ENCODE measurements around the gene PRKG1. TPM values are rescaled to one million over a fixed set of nuclear protein-coding genes. Genes with fewer than 3 reads are reported as not detected.

The PRKG1 gene
- total RNA-seq, 4 donors from 2014 or later = 0.63 to 4.3 (median 2.1) TPM

- intact Hi-C loops (cut with DNase I; ENCODE audit: low total_unique reads) = no loop called here
- no peak for DNase-seq (ENCODE audit: low spot score in 2 of 2)
- no peak overlapping the region for H3K4me3 ChIP-seq (ENCODE audit: low read depth, poor library complexity, severe bottlenecking)
- WGBS, 2 donors = 66 to 71% methylated on average over 2 of the region's 2 CpGs
- no peak for TF ChIP-seq POLR2A (IDR thresholded peaks at IDR 0.05)
- no peak for TF ChIP-seq CTCF (IDR thresholded peaks at IDR 0.05)
These were observed 244.3 kb downstream of the PRKG1 start for GRCh38 chr10:51318399-51319172.

GRCh38 chr10:51319173-51319435, 244.8 kb downstream of the PRKG1 start:
- 46 to 65% methylated on average over 1 of the region's 1 CpG for WGBS, 2 donors
- no peak overlapping the region for H3K4me3 ChIP-seq (ENCODE audit: low read depth, poor library complexity, severe bottlenecking)
- no peak for TF ChIP-seq POLR2A (IDR thresholded peaks at IDR 0.05)
- TF ChIP-seq CTCF (IDR thresholded peaks at IDR 0.05) = no peak
- intact Hi-C loops (cut with DNase I; ENCODE audit: low total_unique reads) = no loop called here
- DNase-seq (ENCODE audit: low spot score in 2 of 2) = no peak

- no peak overlapping the region for H3K4me3 ChIP-seq (ENCODE audit: low read depth, poor library complexity, severe bottlenecking)
- no peak for DNase-seq (ENCODE audit: low spot score in 2 of 2)
- intact Hi-C loops (cut with DNase I; ENCODE audit: low total_unique reads) = no loop called here
- WGBS, 2 donors = 79% methylated on average over 3 of the region's 3 CpGs
- no peak for TF ChIP-seq POLR2A (IDR thresholded peaks at IDR 0.05)
- TF ChIP-seq CTCF (IDR thresholded peaks at IDR 0.05) = no peak
These were observed 247.0 kb downstream of the PRKG1 start for GRCh38 chr10:51321300-51321699.

- 20 to 32% methylated on average over 3 of the region's 3 CpGs for WGBS, 2 donors
- intact Hi-C loops (cut with DNase I; ENCODE audit: low total_unique reads) = no loop called here
- H3K4me3 ChIP-seq (ENCODE audit: low read depth, poor library complexity, severe bottlenecking) = no peak overlapping the region
- DNase-seq (ENCODE audit: low spot score in 2 of 2) = no peak
- TF ChIP-seq CTCF (IDR thresholded peaks at IDR 0.05) (no peak), POLR2A (IDR thresholded peaks at IDR 0.05) (no peak)
These were observed 247.7 kb downstream of the PRKG1 start for GRCh38 chr10:51321980-51322379.

- 76 to 89% methylated on average over 2 of the region's 2 CpGs for WGBS, 2 donors
- no peak for TF ChIP-seq CTCF (IDR thresholded peaks at IDR 0.05)
- no peak for TF ChIP-seq POLR2A (IDR thresholded peaks at IDR 0.05)
- no peak for DNase-seq (ENCODE audit: low spot score in 2 of 2)
- intact Hi-C loops (cut with DNase I; ENCODE audit: low total_unique reads) = no loop called here
- H3K4me3 ChIP-seq (ENCODE audit: low read depth, poor library complexity, severe bottlenecking) = no peak overlapping the region
These were observed 251.4 kb downstream of the PRKG1 start for GRCh38 chr10:51325649-51326048.

GRCh38 chr10:51326174-51326573, 251.9 kb downstream of the PRKG1 start:
- 95 to 96% methylated on average over 1 of the region's 1 CpG for WGBS, 2 donors
- intact Hi-C loops (cut with DNase I; ENCODE audit: low total_unique reads) = no loop called here
- DNase-seq (ENCODE audit: low spot score in 2 of 2) = no peak
- no peak for TF ChIP-seq CTCF (IDR thresholded peaks at IDR 0.05)
- TF ChIP-seq POLR2A (IDR thresholded peaks at IDR 0.05) = no peak
- no peak overlapping the region for H3K4me3 ChIP-seq (ENCODE audit: low read depth, poor library complexity, severe bottlenecking)
